ENCODE measurements around the gene C9orf78.
A peak's percentile ranks its signal among the peaks of the same experiment; 100 is the strongest.
"Not testable (repeated sequence)": the region's sequence is repeated elsewhere in the genome, so short reads cannot be mapped to it uniquely, and the experiment has no call there.

The C9orf78 gene

DNA sequence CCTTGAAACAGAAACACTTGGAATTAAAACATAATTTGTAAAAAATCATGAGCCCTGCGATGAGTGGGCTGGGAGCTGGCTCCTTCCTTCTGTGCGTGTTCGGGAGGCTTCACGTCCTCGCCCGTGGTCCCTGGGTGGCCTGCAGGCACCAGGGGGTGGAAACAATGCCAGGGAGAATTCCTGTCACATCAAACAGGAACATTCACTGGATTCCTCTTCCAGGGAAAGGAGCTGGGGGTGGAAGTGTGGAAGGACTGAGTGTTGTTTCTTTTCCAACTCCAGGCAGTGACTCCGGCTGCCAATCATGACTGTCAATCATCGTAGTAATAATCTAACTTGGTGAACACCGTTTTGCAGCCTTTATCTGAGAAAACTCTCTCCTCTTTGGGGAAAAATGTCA, 21.4 kb downstream of the C9orf78 start:
- DNase-seq, result no peak

DNA sequence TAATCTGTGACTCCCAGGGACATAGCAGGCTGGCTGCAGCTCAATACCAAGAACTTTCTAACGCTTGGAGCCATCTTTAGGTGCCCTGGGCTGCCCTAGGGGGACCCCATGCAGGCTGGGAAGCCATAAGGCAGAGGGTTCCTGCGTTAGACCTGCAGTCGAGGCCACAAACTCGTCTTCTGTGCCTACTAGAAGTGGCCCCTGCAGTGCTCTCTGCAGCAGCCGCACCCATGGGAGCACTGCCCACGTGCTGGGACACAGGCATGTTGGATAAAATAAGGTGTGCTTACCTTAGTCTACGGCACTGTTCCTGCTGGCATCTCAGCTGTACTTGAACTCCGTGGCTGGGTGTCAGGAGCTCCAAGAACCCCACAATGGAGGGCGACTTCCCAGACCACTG, 22.7 kb downstream of the C9orf78 start:
- no peak for DNase-seq

DNA sequence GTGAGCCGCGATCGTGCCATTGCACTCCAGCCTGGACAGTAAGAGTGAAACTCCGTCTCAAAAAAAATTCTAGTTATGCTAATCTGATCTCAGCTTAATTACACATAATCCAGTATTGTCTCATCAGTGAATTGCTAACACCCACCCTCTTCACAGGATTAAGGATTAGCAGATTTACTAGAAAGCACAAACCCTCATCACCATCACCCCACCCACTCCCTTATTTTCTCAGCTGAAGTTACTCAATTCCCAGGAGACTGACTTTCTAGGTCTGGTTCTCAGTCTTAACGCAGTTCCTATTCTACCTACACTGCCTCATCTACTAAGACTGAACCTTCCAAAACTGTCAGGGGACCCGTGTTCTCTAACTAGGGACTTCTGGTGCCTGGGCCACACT, 23.1 kb downstream of the C9orf78 start:
- DNase-seq, result no peak

- no peak for DNase-seq
Measured at GRCh38 chr9:129810788-129811187, 24.3 kb downstream of the C9orf78 start.

- no peak for DNase-seq
Measured at GRCh38 chr9:129810116-129810515, 25.0 kb downstream of the C9orf78 start.

- DNase-seq, result no peak
Measured at GRCh38 chr9:129809346-129809745, 25.7 kb downstream of the C9orf78 start.

DNA sequence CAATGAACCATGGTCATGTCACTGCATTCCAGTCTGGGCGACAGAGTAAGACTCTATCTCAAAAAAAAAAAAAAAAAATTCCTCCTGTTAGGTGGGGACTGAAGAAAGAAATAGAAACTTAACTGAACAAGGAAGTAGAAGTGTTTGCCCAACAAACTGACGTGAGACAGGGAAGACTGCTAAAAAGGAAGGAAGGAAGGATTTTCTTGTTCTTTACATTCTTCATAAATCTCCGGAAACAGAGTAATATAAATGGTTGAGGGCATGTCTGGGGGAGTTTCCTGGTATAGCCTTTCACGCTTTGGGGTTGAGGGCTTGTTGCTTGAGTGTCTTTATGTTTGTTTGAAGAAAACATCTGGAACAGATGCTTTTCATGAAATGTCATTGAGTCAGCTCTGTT, 29.0 kb downstream of the C9orf78 start:
- no peak for DNase-seq

DNA sequence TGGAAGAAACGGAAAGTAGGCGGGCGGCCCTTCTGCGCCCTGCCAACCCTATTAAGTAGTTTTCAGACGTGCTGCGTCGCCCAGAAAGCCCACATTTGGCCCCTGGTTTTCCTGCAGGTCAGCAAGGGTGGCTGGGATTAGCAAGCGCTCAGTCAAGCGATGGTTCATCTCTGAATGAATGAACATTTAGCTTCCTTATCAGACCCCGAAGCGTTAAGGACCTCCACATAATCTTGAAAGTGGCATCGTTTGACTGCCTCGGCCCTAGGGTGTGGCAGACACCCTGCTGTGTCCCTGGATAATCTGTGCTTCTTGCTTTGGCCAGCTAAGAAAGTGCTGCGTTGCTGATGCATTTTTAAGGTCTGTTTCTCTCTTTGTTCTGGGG, 31.4 kb downstream of the C9orf78 start:
- DNase-seq, result no peak

- peak; percentile 48 to 94 (median 84) for DNase-seq
Measured at GRCh38 chr9:129802833-129803675, 32.0 kb downstream of the C9orf78 start, which contains the start of gene TOR1B. Gene TOR1B (plus strand): TSS chr9:129803184. CDS start chr9:129803213, 29 bp downstream.

DNA sequence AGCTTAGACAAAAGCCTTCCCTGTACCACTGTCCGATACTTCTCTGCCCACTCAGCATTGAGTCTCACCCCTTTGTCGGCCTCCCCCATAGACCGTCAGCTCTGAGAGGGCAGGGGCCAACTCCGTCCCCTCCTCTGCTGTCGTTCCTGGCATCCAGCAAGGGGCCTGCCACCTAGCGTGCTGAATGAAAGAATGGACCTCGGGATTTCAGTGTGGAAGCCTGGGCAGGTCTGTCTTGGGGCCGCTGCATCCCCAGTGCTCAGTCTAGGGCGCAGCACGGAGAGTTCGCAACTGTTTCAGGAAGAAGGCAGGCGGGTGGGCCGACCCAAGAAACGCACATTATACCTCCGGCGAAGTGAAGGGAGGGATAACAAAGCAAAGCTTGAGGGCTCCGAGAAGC, 33.6 kb downstream of the C9orf78 start:
- DNase-seq, result no peak

GRCh38 chr9:129798973-129799372, 36.1 kb downstream of the C9orf78 start:
- no peak for DNase-seq

- not testable (repeated sequence) for DNase-seq
Measured at GRCh38 chr9:129796029-129796428, 39.0 kb downstream of the C9orf78 start.

DNA sequence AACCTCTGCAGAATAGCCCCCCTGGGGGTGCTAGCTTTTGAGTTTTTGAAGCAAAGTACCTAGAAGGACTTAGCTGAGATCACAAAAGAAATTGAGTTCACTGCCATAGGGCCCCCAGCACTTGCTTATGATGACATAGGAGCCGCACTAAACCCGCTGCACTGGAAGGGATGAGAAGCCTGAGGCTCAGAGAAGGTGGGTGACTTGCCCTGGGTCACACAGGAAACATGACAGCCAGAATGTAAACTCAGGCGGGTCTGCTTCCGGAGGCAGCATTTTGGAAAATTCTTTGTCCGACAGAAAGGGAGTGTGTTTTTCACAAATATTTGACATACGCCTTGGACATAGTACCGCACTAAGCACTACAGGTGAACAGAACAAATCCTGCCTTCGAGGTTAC, 40.5 kb downstream of the C9orf78 start:
- no peak for DNase-seq

DNA sequence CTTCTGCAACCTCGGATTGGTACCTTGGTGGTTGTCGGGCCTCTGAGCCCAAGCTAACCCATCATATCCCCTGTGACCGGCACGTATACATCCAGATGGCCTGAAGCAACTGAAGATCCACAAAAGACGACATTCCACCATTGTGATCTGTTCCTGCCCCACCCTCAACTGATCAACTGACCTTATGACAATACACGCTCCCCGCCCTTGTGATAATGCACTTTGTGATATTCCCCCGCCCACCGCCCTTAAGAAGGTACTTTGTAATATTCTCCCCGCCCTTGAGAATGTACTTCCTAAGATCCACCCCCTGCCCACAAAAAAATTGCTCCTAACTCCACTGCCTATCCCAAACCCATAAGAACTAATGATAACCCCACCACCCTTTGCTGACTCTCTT, 48.6 kb downstream of the C9orf78 start:
- no peak for DNase-seq

DNA sequence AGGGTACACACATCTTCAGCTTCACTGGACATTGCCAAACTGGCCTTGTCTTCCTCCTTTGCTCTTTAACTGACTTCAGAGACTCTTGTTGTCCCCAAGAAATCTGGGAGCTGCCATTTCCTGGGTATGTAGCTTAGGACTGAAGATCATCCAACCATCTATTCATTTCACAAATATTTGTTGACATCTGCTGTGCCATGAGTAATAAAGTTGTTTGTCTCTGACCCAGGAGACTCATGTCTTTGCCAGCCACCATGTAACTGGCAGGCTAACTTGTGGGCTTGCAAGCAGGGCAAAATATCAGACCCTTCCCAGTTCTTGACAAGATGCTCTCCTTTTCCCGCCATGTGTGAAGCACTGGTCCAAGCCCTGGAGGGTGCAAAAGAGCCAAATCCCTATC, 49.2 kb downstream of the C9orf78 start:
- DNase-seq, result no peak

GRCh38 chr9:129784970-129785369, 50.1 kb downstream of the C9orf78 start:
- not testable (repeated sequence) for DNase-seq

DNA sequence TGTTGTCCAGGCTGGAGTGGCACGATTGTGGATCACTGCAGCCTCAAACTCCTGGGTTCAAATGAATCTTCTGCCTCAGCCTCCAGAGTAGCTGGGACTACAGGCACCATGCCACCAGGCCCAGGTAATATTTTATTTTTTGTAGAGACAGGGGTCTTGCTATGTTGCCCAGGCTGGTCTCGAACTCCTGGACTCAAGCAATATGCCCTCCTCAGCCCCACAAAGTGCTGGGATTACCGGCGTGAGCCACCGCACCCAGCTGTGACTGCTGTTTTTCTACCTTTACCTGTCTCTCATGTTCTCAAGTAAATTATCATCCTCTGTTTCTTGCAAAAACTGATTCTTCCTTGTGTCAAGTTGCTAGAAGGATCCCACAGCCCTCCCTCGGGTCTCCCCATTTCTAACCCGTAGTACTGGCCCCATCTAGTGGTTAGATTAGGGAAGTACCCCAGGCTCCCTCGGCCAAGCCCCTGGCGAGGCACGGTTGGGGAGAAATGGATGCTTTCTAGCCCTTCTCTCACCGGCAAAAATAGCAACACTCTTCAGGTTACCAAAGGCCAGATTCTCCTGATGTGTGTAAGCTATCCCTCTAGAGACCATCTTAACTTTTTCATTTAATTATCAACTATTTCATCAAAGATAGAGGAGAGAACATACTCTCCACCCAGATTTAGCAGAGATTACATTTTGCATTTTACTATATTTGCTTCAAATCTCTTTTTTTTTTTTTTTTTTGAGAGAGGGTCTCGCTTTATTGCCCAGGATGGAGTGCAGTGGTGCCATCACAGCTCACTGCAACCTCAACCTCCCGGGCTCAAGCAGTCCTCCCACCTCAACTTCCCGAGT, 51.3 kb downstream of the C9orf78 start:
- DNase-seq, result peak in 43 of 51 donors; percentile 2 to 69 (median 31)

DNA sequence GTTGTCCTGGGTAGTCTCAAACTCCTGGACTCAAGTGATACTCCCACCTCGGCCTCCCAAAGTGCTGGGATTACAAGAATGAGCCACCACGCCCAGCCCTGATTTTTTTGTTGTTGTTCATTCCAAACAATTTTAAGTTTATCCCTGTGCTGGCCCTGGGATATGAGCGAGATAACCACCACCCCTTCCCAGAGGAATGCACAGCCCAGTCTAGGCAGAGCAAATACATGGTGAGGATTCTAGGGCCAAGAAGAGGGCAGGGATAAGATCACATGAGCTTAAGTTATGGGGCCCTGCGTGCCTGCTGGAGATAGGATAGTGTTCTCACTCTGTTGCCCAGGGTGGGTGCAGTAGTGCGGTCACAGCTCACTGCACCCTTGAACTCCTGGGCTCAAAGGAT, 53.1 kb downstream of the C9orf78 start:
- DNase-seq, result no peak

DNA sequence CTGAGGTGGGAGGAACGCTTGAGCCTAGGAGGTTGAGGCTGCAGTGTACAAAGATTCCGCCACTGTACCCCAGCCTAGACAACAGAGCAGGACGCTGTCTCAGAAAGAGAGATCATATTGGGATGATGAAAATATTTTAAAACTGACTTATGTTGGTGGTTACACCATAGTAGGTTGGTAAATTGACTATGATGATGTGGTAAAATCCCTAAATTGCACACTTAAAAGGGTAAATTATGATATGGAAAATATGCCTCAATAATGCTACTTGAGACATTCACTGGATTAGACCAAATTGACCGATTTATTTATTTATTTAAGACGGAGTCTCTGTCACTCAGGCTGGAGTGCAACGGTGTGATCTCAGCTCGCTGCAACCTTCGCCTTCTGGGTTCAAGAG, 53.9 kb downstream of the C9orf78 start:
- no peak for DNase-seq

GRCh38 chr9:129779560-129780190, 55.4 kb downstream of the C9orf78 start:
- no peak for DNase-seq

- DNase-seq, result no peak
Measured at GRCh38 chr9:129778469-129778868, 56.6 kb downstream of the C9orf78 start.

GRCh38 chr9:129777769-129778130, 57.3 kb downstream of the C9orf78 start:
- DNase-seq, result no peak
